ENCODE measurements around the gene ASCC3.
A peak's percentile ranks its signal among the peaks of the same experiment; 100 is the strongest.
"Not testable (repeated sequence)": the region's sequence is repeated elsewhere in the genome, so short reads cannot be mapped to it uniquely, and the experiment has no call there.

The ASCC3 gene

GRCh38 chr6:100657678-100658330 is 223.3 kb downstream of the ASCC3 start:
- H3K4me2 ChIP-seq (ENCODE audit: low read length) = no peak overlapping the region
- no peaks in the 10 kb centered on the region for H4K20me1 ChIP-seq (ENCODE audit: control insufficient read depth, insufficient read depth, low read depth, low read length)

GRCh38 chr6:100641147-100641546 is 240.0 kb downstream of the ASCC3 start:
- not testable (repeated sequence) for H3K27ac ChIP-seq (ENCODE audit: low read depth, low read length); H3K4me3 ChIP-seq (ENCODE audit: low read length); H3K9me3 ChIP-seq (ENCODE audit: control insufficient read depth, insufficient read depth, low read length); H4K20me1 ChIP-seq (ENCODE audit: control insufficient read depth, insufficient read depth, low read depth, low read length); H3K9me2 ChIP-seq (replicated peaks; ENCODE audit: control insufficient read depth, low read length); H3K4me2 ChIP-seq (ENCODE audit: low read length); H3K27me3 ChIP-seq (ENCODE audit: control insufficient read depth, low read length); H3F3A ChIP-seq (ENCODE audit: control insufficient read depth, insufficient read depth); H3K4me1 ChIP-seq (ENCODE audit: control insufficient read depth, low read length); H3K79me2 ChIP-seq (ENCODE audit: control insufficient read depth, low read length)
- peaks cover 27% of the 10 kb centered on the region for H3K36me3 ChIP-seq (ENCODE audit: control insufficient read depth, low read length)

More at GRCh38 chr6:100657678-100658330, 223.3 kb downstream of the ASCC3 start:
- Histone ChIP-seq H3F3A (ENCODE audit: control insufficient read depth, insufficient read depth) (peaks cover 5% of the 10 kb centered on the region; the same call in 1 of the 2 replicates), H3K36me3 (ENCODE audit: control insufficient read depth, low read length) (peaks cover 2% of the 10 kb centered on the region), H3K27me3 (ENCODE audit: control insufficient read depth, low read length) (no peaks in the 10 kb centered on the region), H3K79me2 (ENCODE audit: control insufficient read depth, low read length) (no peaks in the 10 kb centered on the region), H3K27ac (ENCODE audit: low read depth, low read length) (no peak overlapping the region), H3K4me3 (ENCODE audit: low read length) (no peak overlapping the region), H3K9me2 (replicated peaks; ENCODE audit: control insufficient read depth, low read length) (no peaks in the 10 kb centered on the region), H3K9me3 (ENCODE audit: control insufficient read depth, insufficient read depth, low read length) (no peaks in the 10 kb centered on the region), H3K4me1 (ENCODE audit: control insufficient read depth, low read length) (no peaks in the 10 kb centered on the region)
- TF ChIP-seq EZH2phosphoT487 (IDR thresholded peaks at IDR 0.05; ENCODE audit: borderline replicate concordance, low read length) (no peak), CTCF (IDR thresholded peaks at IDR 0.05; ENCODE audit: low read depth, low read length, poor library complexity, severe bottlenecking) (peak; percentile 84)

- H3K4me3 ChIP-seq (ENCODE audit: low read length) = no peak overlapping the region
- no peaks in the 10 kb centered on the region for H4K20me1 ChIP-seq (ENCODE audit: control insufficient read depth, insufficient read depth, low read depth, low read length)
- peaks cover 5% of the 10 kb centered on the region for H3K36me3 ChIP-seq (ENCODE audit: control insufficient read depth, low read length)
- H3K4me1 ChIP-seq (ENCODE audit: control insufficient read depth, low read length) = no peaks in the 10 kb centered on the region
- TF ChIP-seq CTCF (IDR thresholded peaks at IDR 0.05; ENCODE audit: low read depth, low read length, poor library complexity, severe bottlenecking) (no peak), EZH2phosphoT487 (IDR thresholded peaks at IDR 0.05; ENCODE audit: borderline replicate concordance, low read length) (no peak)
- no peaks in the 10 kb centered on the region for H3F3A ChIP-seq (ENCODE audit: control insufficient read depth, insufficient read depth)
- no peak overlapping the region for H3K4me2 ChIP-seq (ENCODE audit: low read length)
- H3K27me3 ChIP-seq (ENCODE audit: control insufficient read depth, low read length) = no peaks in the 10 kb centered on the region
- H3K9me2 ChIP-seq (replicated peaks; ENCODE audit: control insufficient read depth, low read length) = no peaks in the 10 kb centered on the region
- no peak overlapping the region for H3K27ac ChIP-seq (ENCODE audit: low read depth, low read length)
- no peaks in the 10 kb centered on the region for H3K9me3 ChIP-seq (ENCODE audit: control insufficient read depth, insufficient read depth, low read length)
- no peaks in the 10 kb centered on the region for H3K79me2 ChIP-seq (ENCODE audit: control insufficient read depth, low read length)
Observed at GRCh38 chr6:100633096-100633777, 247.9 kb downstream of the ASCC3 start.

- Histone ChIP-seq H3K9me2 (replicated peaks; ENCODE audit: control insufficient read depth, low read length) (no peaks in the 10 kb centered on the region), H3K36me3 (ENCODE audit: control insufficient read depth, low read length) (peaks cover 2% of the 10 kb centered on the region; the same call in 1 of the 2 replicates), H3K27me3 (ENCODE audit: control insufficient read depth, low read length) (no peaks in the 10 kb centered on the region), H3K4me2 (ENCODE audit: low read length) (no peak overlapping the region), H3K9me3 (ENCODE audit: control insufficient read depth, insufficient read depth, low read length) (no peaks in the 10 kb centered on the region), H4K20me1 (ENCODE audit: control insufficient read depth, insufficient read depth, low read depth, low read length) (no peaks in the 10 kb centered on the region), H3F3A (ENCODE audit: control insufficient read depth, insufficient read depth) (no peaks in the 10 kb centered on the region), H3K27ac (ENCODE audit: low read depth, low read length) (no peak overlapping the region), H3K79me2 (ENCODE audit: control insufficient read depth, low read length) (no peaks in the 10 kb centered on the region), H3K4me3 (ENCODE audit: low read length) (no peak overlapping the region), H3K4me1 (ENCODE audit: control insufficient read depth, low read length) (no peaks in the 10 kb centered on the region)
- no peak for TF ChIP-seq EZH2phosphoT487 (IDR thresholded peaks at IDR 0.05; ENCODE audit: borderline replicate concordance, low read length)
- TF ChIP-seq CTCF (IDR thresholded peaks at IDR 0.05; ENCODE audit: low read depth, low read length, poor library complexity, severe bottlenecking) = no peak
Observed at GRCh38 chr6:100630536-100630935, 250.6 kb downstream of the ASCC3 start.

Measured in DOHH2 (cell line).